HG03439 (cell line): ENCODE results near the gene TET1.
A peak's percentile ranks its signal among the peaks of the same experiment; 100 is the strongest.
"Not testable (repeated sequence)": the region's sequence is repeated elsewhere in the genome, so short reads cannot be mapped to it uniquely, and the experiment has no call there.

Experiments used
- ATAC-seq: cut with Tn5 transposase; IDR thresholded peaks from one replicate; pipeline ENCODE4 v1.9.1; 2021; ENCODE audit warnings: mild to moderate bottlenecking, moderate library complexity; ENCODE audit not compliant: unreplicated experiment

TET1 gene

GRCh38 chr10:68562661-68563570 lies 2.8 kb downstream of the TET1 start:
- ATAC-seq = no peak

- ATAC-seq = no peak
These were observed 4.6 kb downstream of the TET1 start for GRCh38 chr10:68564712-68565111.

- no peak for ATAC-seq
These were observed 5.5 kb downstream of the TET1 start for GRCh38 chr10:68565658-68566057.

- ATAC-seq = no peak
These were observed 6.2 kb downstream of the TET1 start for GRCh38 chr10:68566351-68566750.

GRCh38 chr10:68566955-68567354 lies 6.8 kb downstream of the TET1 start:
- ATAC-seq = no peak

- ATAC-seq = no peak
These were observed 12.0 kb downstream of the TET1 start for GRCh38 chr10:68572151-68572550.

GRCh38 chr10:68574051-68574450 lies 13.9 kb downstream of the TET1 start:
- no peak for ATAC-seq

GRCh38 chr10:68576118-68576517 lies 16.0 kb downstream of the TET1 start:
- no peak for ATAC-seq

GRCh38 chr10:68578974-68579373 lies 18.8 kb downstream of the TET1 start:
- ATAC-seq = no peak

GRCh38 chr10:68584187-68584586 lies 24.1 kb downstream of the TET1 start:
- ATAC-seq = not testable (repeated sequence)

- ATAC-seq = no peak
These were observed 26.6 kb downstream of the TET1 start for GRCh38 chr10:68586606-68587305.

GRCh38 chr10:68594405-68594804 lies 34.3 kb downstream of the TET1 start:
- ATAC-seq = no peak

- no peak for ATAC-seq
These were observed 35.4 kb downstream of the TET1 start for GRCh38 chr10:68595513-68595912.

- no peak for ATAC-seq
These were observed 37.3 kb downstream of the TET1 start for GRCh38 chr10:68597407-68597806.

GRCh38 chr10:68598978-68599770 lies 39.0 kb downstream of the TET1 start:
- no peak for ATAC-seq

- no peak for ATAC-seq
These were observed 39.6 kb downstream of the TET1 start for GRCh38 chr10:68599771-68600040.

- ATAC-seq = peak; percentile 80
These were observed 40.1 kb downstream of the TET1 start for GRCh38 chr10:68600041-68600778.

GRCh38 chr10:68601501-68602265 lies 41.5 kb downstream of the TET1 start:
- no peak for ATAC-seq

- ATAC-seq = no peak
These were observed 42.3 kb downstream of the TET1 start for GRCh38 chr10:68602434-68602833.

GRCh38 chr10:68603766-68604165 lies 43.6 kb downstream of the TET1 start:
- ATAC-seq = no peak
